ENCODE measurements around the gene CMIP. TPM values are rescaled to one million over a fixed set of nuclear protein-coding genes. Genes with fewer than 3 reads are reported as not detected.

Gene CMIP
- total RNA-seq, 1 experiment from 2014 or later: 12.7 TPM

GRCh38 chr16:81486540-81487061, 42.0 kb downstream of the CMIP start:
- Histone ChIP-seq H3K9ac (ENCODE audit: low read length) (no peak overlapping the region), H3K4me3 (ENCODE audit: low read length) (no peak overlapping the region), H2AFZ (ENCODE audit: low read length) (no peak overlapping the region), H3K27me3 (ENCODE audit: low read length) (no peaks in the 10 kb centered on the region), H3K27ac (ENCODE audit: low read length) (no peak overlapping the region), H3K9me3 (ENCODE audit: low read length) (no peaks in the 10 kb centered on the region), H3K4me2 (ENCODE audit: low read depth, low read length, poor library complexity, severe bottlenecking) (no peak overlapping the region), H3K4me1 (ENCODE audit: low read length) (peaks cover 22% of the 10 kb centered on the region), H3K9me2 (replicated peaks; ENCODE audit: insufficient read depth, low read length) (no peaks in the 10 kb centered on the region), H3K79me2 (ENCODE audit: low read length) (no peaks in the 10 kb centered on the region), H3K36me3 (ENCODE audit: insufficient read depth, low read length) (no peaks in the 10 kb centered on the region), H4K20me1 (ENCODE audit: insufficient read depth, low read depth, low read length) (peaks cover 26% of the 10 kb centered on the region; the same call in 1 of the 2 replicates)
- DNase-seq: no peak

DNA sequence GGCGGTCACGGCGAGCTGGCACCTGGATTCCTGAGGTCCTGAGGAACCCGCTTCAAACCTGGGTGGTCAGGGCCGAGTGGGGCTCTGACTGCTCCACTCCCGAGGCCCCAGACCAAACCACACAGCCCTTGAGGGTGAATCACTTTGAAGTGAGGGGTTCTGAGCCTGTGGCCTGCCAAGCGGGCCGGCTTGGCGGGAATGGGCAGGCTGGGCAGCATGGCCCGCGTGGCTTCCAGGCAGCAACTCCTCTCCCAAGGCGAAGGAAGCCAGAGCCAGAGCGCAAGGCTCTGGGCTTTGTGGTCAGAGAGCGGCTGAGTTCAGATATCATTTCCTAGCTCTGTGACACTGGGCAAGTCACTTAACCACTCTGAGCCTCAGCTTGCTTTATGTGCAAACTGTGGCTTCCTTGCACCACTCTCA, 42.7 kb downstream of the CMIP start:
- no peak overlapping the region for H3K4me2 ChIP-seq (ENCODE audit: low read depth, low read length, poor library complexity, severe bottlenecking)
- no peaks in the 10 kb centered on the region for H3K9me3 ChIP-seq (ENCODE audit: low read length)
- H3K4me3 ChIP-seq (ENCODE audit: low read length): no peak overlapping the region
- DNase-seq: no peak
- H3K27ac ChIP-seq (ENCODE audit: low read length): no peak overlapping the region
- no peaks in the 10 kb centered on the region for H3K36me3 ChIP-seq (ENCODE audit: insufficient read depth, low read length)
- H3K4me1 ChIP-seq (ENCODE audit: low read length): peaks cover 15% of the 10 kb centered on the region
- no peaks in the 10 kb centered on the region for H3K9me2 ChIP-seq (replicated peaks; ENCODE audit: insufficient read depth, low read length)
- no peak overlapping the region for H3K9ac ChIP-seq (ENCODE audit: low read length)
- peaks cover 26% of the 10 kb centered on the region; the same call in 1 of the 2 replicates for H4K20me1 ChIP-seq (ENCODE audit: insufficient read depth, low read depth, low read length)
- no peaks in the 10 kb centered on the region for H3K27me3 ChIP-seq (ENCODE audit: low read length)
- no peak overlapping the region for H2AFZ ChIP-seq (ENCODE audit: low read length)
- H3K79me2 ChIP-seq (ENCODE audit: low read length): no peaks in the 10 kb centered on the region

DNA sequence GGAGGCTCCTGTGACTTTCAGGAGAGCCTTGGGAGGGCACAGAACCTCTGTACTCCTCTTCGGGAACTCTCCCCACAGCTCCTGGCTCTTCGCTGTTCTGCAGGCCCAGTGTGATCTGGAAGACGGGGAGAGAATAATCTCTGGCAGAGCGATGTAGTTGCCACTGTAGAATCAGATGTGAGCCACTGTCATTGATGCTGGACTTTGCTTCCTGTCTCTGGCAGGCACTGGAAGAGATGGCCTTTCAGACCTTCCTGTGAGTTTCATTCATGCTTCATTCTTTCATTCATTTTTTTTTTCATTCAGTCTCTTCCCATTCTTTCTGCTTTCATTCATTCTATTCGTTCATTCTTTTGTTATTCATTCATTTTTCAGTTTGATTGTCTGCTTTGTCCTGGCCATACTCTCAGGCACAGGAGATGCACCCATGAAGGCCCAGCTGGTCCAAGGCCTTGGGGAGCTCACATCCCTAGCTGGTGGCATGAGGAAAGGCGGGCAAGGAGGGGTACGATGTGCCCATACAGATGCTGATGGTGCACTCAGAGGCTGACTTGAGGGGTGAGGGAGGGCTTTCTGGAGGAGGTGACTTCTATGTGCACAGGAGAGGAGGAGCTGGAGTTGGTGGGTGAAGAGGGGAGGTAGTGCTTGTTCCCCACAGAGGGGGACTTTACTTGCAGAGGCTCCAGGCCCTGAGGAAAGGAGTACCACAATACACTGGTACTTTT, 44.2 kb downstream of the CMIP start:
- Histone ChIP-seq H3K36me3 (ENCODE audit: insufficient read depth, low read length) (no peaks in the 10 kb centered on the region), H4K20me1 (ENCODE audit: insufficient read depth, low read depth, low read length) (peaks cover 31% of the 10 kb centered on the region; the same call in 1 of the 2 replicates), H3K4me1 (ENCODE audit: low read length) (peaks cover 9% of the 10 kb centered on the region), H3K79me2 (ENCODE audit: low read length) (no peaks in the 10 kb centered on the region), H3K4me2 (ENCODE audit: low read depth, low read length, poor library complexity, severe bottlenecking) (no peak overlapping the region), H3K9me3 (ENCODE audit: low read length) (no peaks in the 10 kb centered on the region), H3K27me3 (ENCODE audit: low read length) (no peaks in the 10 kb centered on the region), H3K9me2 (replicated peaks; ENCODE audit: insufficient read depth, low read length) (no peaks in the 10 kb centered on the region), H3K27ac (ENCODE audit: low read length) (no peak overlapping the region), H3K9ac (ENCODE audit: low read length) (no peak overlapping the region), H2AFZ (ENCODE audit: low read length) (no peak overlapping the region), H3K4me3 (ENCODE audit: low read length) (no peak overlapping the region)
- DNase-seq: no peak

- Histone ChIP-seq H3K9me2 (replicated peaks; ENCODE audit: insufficient read depth, low read length) (no peaks in the 10 kb centered on the region), H3K4me1 (ENCODE audit: low read length) (peaks cover 9% of the 10 kb centered on the region), H2AFZ (ENCODE audit: low read length) (no peak overlapping the region), H3K9me3 (ENCODE audit: low read length) (no peaks in the 10 kb centered on the region), H3K27ac (ENCODE audit: low read length) (no peak overlapping the region), H3K36me3 (ENCODE audit: insufficient read depth, low read length) (no peaks in the 10 kb centered on the region), H3K4me3 (ENCODE audit: low read length) (no peak overlapping the region), H4K20me1 (ENCODE audit: insufficient read depth, low read depth, low read length) (peaks cover 31% of the 10 kb centered on the region; the same call in 1 of the 2 replicates), H3K9ac (ENCODE audit: low read length) (no peak overlapping the region), H3K4me2 (ENCODE audit: low read depth, low read length, poor library complexity, severe bottlenecking) (no peak overlapping the region), H3K27me3 (ENCODE audit: low read length) (no peaks in the 10 kb centered on the region), H3K79me2 (ENCODE audit: low read length) (no peaks in the 10 kb centered on the region)
- peak; percentile 68 for DNase-seq
These were observed 45.1 kb downstream of the CMIP start for GRCh38 chr16:81489547-81490267.

DNA sequence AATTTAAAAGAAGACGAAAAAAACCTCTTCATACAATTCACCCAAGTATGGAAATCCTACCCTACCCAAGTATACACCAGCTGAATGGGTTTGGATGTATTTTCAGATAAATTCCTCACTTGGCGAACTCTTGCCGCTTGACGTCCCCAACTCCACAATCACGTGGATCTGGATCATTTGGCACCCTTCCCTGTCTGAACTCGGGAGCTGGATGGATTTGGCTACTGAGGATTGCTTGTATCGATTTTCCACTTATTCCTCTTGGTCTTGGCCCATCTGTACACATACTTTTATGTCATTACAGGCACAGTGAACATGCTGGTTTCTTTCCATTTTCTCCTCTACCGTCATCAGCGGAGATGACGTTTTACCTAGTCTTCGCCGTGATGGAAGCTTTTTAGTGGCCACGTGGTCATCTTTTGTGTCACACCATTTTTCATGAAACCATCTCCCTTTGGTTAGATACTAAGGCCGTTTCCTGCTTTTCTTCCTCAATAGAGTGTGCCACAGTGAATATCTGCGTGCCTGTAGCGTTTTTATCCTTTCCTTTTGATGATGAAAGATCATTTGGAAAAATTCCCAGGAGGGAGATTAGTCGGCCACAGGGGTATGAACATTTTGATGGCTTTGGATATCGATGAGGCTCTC, 47.1 kb downstream of the CMIP start:
- Histone ChIP-seq H3K4me2 (ENCODE audit: low read depth, low read length, poor library complexity, severe bottlenecking) (no peak overlapping the region), H3K4me3 (ENCODE audit: low read length) (no peak overlapping the region), H3K9ac (ENCODE audit: low read length) (no peak overlapping the region), H3K27ac (ENCODE audit: low read length) (no peak overlapping the region), H3K36me3 (ENCODE audit: insufficient read depth, low read length) (no peaks in the 10 kb centered on the region), H3K9me2 (replicated peaks; ENCODE audit: insufficient read depth, low read length) (no peaks in the 10 kb centered on the region), H4K20me1 (ENCODE audit: insufficient read depth, low read depth, low read length) (peaks cover 36% of the 10 kb centered on the region; the same call in 1 of the 2 replicates), H3K79me2 (ENCODE audit: low read length) (no peaks in the 10 kb centered on the region), H3K9me3 (ENCODE audit: low read length) (no peaks in the 10 kb centered on the region), H2AFZ (ENCODE audit: low read length) (no peak overlapping the region), H3K4me1 (ENCODE audit: low read length) (peaks cover 9% of the 10 kb centered on the region), H3K27me3 (ENCODE audit: low read length) (no peaks in the 10 kb centered on the region)
- DNase-seq: no peak

DNA sequence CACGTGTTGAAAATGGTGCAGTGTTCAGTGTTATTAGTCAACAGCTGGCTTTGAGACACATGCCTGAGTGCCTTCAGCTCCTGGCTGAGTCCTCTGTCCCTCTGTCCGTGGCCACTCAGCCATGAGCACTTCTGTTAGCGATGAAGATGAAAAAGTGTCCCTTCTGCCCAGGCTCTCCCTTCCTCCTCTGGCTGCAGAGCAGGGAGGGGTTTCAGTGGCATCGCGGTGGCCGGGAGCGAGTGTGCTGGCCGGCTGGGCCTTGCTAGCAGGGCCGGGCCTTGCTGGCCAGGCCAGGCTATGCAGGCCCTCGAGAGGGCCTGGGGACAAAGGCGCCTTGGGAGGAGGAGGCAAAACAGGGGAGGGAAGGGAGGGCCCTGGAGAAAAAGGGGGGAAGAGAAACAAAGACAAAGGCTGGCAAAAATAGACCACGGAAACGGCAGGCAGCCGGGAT, 47.7 kb downstream of the CMIP start:
- peaks cover 15% of the 10 kb centered on the region for H3K4me1 ChIP-seq (ENCODE audit: low read length)
- no peak overlapping the region for H3K4me3 ChIP-seq (ENCODE audit: low read length)
- H3K36me3 ChIP-seq (ENCODE audit: insufficient read depth, low read length): no peaks in the 10 kb centered on the region
- H2AFZ ChIP-seq (ENCODE audit: low read length): no peak overlapping the region
- no peak overlapping the region for H3K27ac ChIP-seq (ENCODE audit: low read length)
- no peaks in the 10 kb centered on the region for H3K79me2 ChIP-seq (ENCODE audit: low read length)
- H4K20me1 ChIP-seq (ENCODE audit: insufficient read depth, low read depth, low read length): peaks cover 43% of the 10 kb centered on the region; the same call in 1 of the 2 replicates
- no peaks in the 10 kb centered on the region for H3K27me3 ChIP-seq (ENCODE audit: low read length)
- no peak overlapping the region for H3K4me2 ChIP-seq (ENCODE audit: low read depth, low read length, poor library complexity, severe bottlenecking)
- no peaks in the 10 kb centered on the region for H3K9me3 ChIP-seq (ENCODE audit: low read length)
- DNase-seq: no peak
- no peak overlapping the region for H3K9ac ChIP-seq (ENCODE audit: low read length)
- no peaks in the 10 kb centered on the region for H3K9me2 ChIP-seq (replicated peaks; ENCODE audit: insufficient read depth, low read length)

DNA sequence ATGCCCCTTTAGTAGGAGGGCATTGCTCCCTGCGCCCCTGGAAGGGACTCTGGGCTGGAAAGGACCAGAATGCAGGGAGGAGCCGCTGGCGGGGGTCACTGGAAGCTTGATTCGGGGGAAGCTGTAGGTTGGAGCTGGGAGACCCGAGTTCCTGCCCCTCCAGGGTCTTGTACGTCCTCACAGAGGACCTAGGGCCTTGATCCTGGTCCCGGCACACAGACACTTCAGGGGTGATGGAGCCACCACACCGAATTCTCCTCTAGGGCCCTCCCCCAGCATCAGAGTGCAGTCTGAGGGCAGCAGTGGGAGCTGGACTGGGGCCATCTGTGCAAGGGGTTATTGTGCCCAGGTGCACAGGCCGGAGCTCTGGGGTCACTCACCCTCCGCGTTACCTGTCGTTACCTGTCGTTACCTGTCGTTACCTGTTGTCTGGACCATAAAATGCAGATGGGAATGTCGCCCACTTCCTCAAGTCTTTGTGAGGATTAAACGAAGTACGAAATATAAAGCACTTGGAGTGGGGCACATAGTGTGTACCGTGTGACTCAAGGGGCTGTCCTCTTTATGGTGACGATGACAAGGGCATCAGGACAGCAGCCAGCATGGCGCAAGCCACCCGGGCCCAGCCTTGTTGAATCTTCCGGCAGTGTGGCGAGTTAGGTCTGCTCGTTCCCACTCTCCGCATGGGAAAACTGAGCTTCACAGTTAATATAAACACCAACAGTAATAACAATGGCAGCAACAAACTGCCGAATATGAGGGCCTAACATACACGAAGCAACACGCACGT, 48.6 kb downstream of the CMIP start:
- H3K27me3 ChIP-seq (ENCODE audit: low read length): no peaks in the 10 kb centered on the region
- H3K9me3 ChIP-seq (ENCODE audit: low read length): no peaks in the 10 kb centered on the region
- H3K27ac ChIP-seq (ENCODE audit: low read length): no peak overlapping the region
- H3K9me2 ChIP-seq (replicated peaks; ENCODE audit: insufficient read depth, low read length): no peaks in the 10 kb centered on the region
- no peak overlapping the region for H3K4me3 ChIP-seq (ENCODE audit: low read length)
- peaks cover 24% of the 10 kb centered on the region for H3K4me1 ChIP-seq (ENCODE audit: low read length)
- peaks cover 49% of the 10 kb centered on the region; the same call in 1 of the 2 replicates for H4K20me1 ChIP-seq (ENCODE audit: insufficient read depth, low read depth, low read length)
- H3K9ac ChIP-seq (ENCODE audit: low read length): no peak overlapping the region
- no peak overlapping the region for H3K4me2 ChIP-seq (ENCODE audit: low read depth, low read length, poor library complexity, severe bottlenecking)
- no peak for DNase-seq
- H3K36me3 ChIP-seq (ENCODE audit: insufficient read depth, low read length): no peaks in the 10 kb centered on the region
- no peak overlapping the region for H2AFZ ChIP-seq (ENCODE audit: low read length)
- no peaks in the 10 kb centered on the region for H3K79me2 ChIP-seq (ENCODE audit: low read length)
